ENCODE measurements around the gene PCSK4. TPM values are rescaled to one million over a fixed set of nuclear protein-coding genes. Genes with fewer than 3 reads are reported as not detected.

Gene PCSK4
- total RNA-seq, 1 experiment from 2014 or later = 3.4 TPM

GRCh38 chr19:1512671-1513498, 22.7 kb upstream of the PCSK4 start, which contains the start of gene ADAMTSL5:
ADAMTSL5 (minus strand) TSS chr19:1513019; CDS start chr19:1510943, 2,076 bp downstream.
- no TSS peak for BruUV-seq (replicated peaks)
- CTCF ChIA-PET = interaction anchor here (0.6 kb wide), 1 partner anchor 1059 kb away, joined by 3 read pairs; no protein-coding TSS in a partner anchor
- Mint-ChIP-seq H3K4me1 (ENCODE audit: insufficient read depth, unreplicated experiment) (peaks cover 6% of the 10 kb centered on the region), H3K36me3 (ENCODE audit: insufficient read depth, unreplicated experiment) (peaks cover 2% of the 10 kb centered on the region), H3K9me3 (ENCODE audit: unreplicated experiment) (no peaks in the 10 kb centered on the region), H3K27me3 (ENCODE audit: insufficient read depth, unreplicated experiment) (no peaks in the 10 kb centered on the region), H3K4me3 (ENCODE audit: unreplicated experiment) (peak within 1 kb of the TSS; percentile 75), H3K27ac (ENCODE audit: low read depth, unreplicated experiment) (no peak within 1 kb of the TSS)
- intact Hi-C loops (cut with micrococcal nuclease) = loop anchor here (1.0 to 5.0 kb wide), 3 partner anchors 48 to 236 kb away; partner anchors contain the start of genes FAM174C and RPS15
- peak; percentile 74 for DNase-seq (ENCODE audit: unreplicated experiment)
- TF ChIP-seq, protein P1, sequence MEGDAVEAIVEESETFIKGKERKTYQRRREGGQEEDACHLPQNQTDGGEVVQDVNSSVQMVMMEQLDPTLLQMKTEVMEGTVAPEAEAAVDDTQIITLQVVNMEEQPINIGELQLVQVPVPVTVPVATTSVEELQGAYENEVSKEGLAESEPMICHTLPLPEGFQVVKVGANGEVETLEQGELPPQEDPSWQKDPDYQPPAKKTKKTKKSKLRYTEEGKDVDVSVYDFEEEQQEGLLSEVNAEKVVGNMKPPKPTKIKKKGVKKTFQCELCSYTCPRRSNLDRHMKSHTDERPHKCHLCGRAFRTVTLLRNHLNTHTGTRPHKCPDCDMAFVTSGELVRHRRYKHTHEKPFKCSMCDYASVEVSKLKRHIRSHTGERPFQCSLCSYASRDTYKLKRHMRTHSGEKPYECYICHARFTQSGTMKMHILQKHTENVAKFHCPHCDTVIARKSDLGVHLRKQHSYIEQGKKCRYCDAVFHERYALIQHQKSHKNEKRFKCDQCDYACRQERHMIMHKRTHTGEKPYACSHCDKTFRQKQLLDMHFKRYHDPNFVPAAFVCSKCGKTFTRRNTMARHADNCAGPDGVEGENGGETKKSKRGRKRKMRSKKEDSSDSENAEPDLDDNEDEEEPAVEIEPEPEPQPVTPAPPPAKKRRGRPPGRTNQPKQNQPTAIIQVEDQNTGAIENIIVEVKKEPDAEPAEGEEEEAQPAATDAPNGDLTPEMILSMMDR (IDR thresholded peaks at IDR 0.05; ENCODE audit: unreplicated experiment) = peak; percentile 20
- POLR2A ChIA-PET = interaction anchor here (0.6 to 0.7 kb wide), 2 partner anchors 91 to 977 kb away, joined by 4 read pairs; no protein-coding TSS in a partner anchor

DNA sequence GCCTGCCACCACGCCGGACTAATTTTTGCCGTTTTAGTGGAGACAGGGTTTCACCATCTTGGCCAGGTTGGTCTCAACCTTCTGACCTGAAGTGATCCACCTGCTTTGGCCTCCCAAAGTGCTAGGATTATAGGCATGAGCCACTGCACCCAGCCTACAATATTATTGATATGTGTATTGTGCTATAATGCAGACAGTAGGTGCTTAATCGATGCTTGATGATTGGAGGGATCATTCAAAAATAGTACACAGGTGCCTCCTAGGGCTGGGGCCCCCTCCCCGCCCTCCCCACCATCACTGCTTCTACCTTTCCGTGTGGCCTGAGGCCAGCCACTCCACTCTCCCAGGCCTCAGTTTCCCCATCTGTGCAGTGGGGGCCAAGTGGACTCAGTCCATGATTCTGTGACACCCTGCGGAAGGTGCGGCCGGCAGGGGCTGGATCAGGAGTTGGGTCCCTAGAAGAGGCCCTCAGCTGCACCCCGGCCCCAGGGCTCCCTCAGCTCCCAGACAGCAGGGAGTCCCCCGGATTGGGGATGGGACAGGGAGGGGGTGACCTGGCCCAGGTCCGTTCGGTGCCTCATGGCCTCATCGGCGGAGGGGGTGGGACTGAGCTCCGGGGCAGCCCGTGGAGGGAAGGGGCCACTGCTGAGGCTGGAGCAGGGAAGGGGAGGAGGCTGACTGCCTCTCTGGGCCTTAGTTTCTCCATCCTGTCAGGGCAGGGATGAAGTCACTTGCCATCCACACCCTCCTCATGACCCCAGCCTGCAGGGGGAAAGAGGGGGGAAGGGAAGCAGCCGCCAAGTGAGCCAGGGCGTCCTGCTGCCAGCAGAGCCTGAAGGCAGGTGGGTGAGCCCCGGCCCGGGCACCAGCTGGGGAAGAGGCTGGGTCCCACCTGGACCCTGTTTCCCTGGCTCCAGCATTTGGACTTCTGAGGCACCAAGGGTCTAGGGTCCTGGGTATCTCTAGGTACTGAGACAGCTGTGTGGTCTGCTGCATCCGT, 21.5 kb upstream of the PCSK4 start:
- Mint-ChIP-seq H3K27me3 (ENCODE audit: insufficient read depth, unreplicated experiment) (no peaks in the 10 kb centered on the region), H3K9me3 (ENCODE audit: unreplicated experiment) (no peaks in the 10 kb centered on the region), H3K4me1 (ENCODE audit: insufficient read depth, unreplicated experiment) (peaks cover 9% of the 10 kb centered on the region), H3K36me3 (ENCODE audit: insufficient read depth, unreplicated experiment) (peaks cover 4% of the 10 kb centered on the region), H3K27ac (ENCODE audit: low read depth, unreplicated experiment) (no peak overlapping the region), H3K4me3 (ENCODE audit: unreplicated experiment) (peak overlapping the region; percentile 75)
- no TSS peak for BruUV-seq (replicated peaks)
- TF ChIP-seq, protein P1 (IDR thresholded peaks at IDR 0.05; ENCODE audit: unreplicated experiment) = no peak
- intact Hi-C loops (cut with micrococcal nuclease) = loop anchor here (2.0 to 5.0 kb wide), 2 partner anchors 47 to 234 kb away; partner anchors contain the start of gene FAM174C
- CTCF ChIA-PET = interaction anchor here (0.6 kb wide), 1 partner anchor 1058 kb away, joined by 3 read pairs; no protein-coding TSS in a partner anchor
- POLR2A ChIA-PET = interaction anchor here (0.6 to 0.7 kb wide), 2 partner anchors 93 to 976 kb away, joined by 4 read pairs; no protein-coding TSS in a partner anchor
- DNase-seq (ENCODE audit: unreplicated experiment) = no peak

DNA sequence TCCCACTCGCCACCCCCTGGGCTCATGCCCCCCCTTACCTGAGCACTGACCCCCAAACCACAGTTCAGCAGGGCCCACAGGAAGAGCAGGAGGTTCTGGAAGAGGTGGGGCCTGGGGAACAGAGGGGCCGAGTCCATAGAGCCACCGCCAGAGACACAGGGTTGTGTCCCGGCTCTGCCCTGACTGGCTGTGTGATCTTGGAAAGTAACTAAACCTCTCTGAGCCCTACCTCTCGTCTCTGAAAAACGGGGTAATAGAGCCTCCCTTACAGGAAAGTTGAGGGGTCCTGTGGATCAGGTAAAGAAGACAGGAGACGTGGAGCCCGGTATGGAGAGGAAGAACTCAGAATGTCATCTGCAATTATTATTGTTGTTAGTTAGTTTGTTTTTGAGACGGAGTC, 20.7 kb upstream of the PCSK4 start:
- POLR2A ChIA-PET = no interaction called here
- Mint-ChIP-seq H3K27ac (ENCODE audit: low read depth, unreplicated experiment) (no peak overlapping the region), H3K27me3 (ENCODE audit: insufficient read depth, unreplicated experiment) (no peaks in the 10 kb centered on the region), H3K36me3 (ENCODE audit: insufficient read depth, unreplicated experiment) (peaks cover 11% of the 10 kb centered on the region), H3K4me1 (ENCODE audit: insufficient read depth, unreplicated experiment) (peaks cover 9% of the 10 kb centered on the region), H3K4me3 (ENCODE audit: unreplicated experiment) (no peak overlapping the region), H3K9me3 (ENCODE audit: unreplicated experiment) (no peaks in the 10 kb centered on the region)
- CTCF ChIA-PET = no interaction called here
- BruUV-seq (replicated peaks) = no TSS peak
- DNase-seq (ENCODE audit: unreplicated experiment) = no peak
- intact Hi-C loops (cut with micrococcal nuclease) = loop anchor here (5.0 kb wide), 1 partner anchor 234 kb away; the partner anchor contains the start of gene FAM174C
- TF ChIP-seq, protein P1 (IDR thresholded peaks at IDR 0.05; ENCODE audit: unreplicated experiment) = no peak

Data from MCF 10A (cell line).